NK-92 (cell line): Measurements from ENCODE around the gene TXNDC9.
"Not testable (repeated sequence)": the region's sequence is repeated elsewhere in the genome, so short reads cannot be mapped to it uniquely, and the experiment has no call there.

ENCODE experiments used
- DNase-seq: peaks from one replicate; lab custom pipeline; 2025; ENCODE audit not compliant: unreplicated experiment; lab: John Stamatoyannopoulos, UW

TXNDC9 gene

GRCh38 chr2:99335911-99336803 is at the start of gene TXNDC9:
TSS of gene TXNDC9 (minus strand) at chr2:99336333. CDS start at chr2:99333210, 3,123 bp downstream.
- peak; percentile 89 for DNase-seq

- no peak for DNase-seq
Measured at GRCh38 chr2:99382143-99382542, 46.0 kb upstream of the TXNDC9 start.

GRCh38 chr2:99380376-99381010 is 44.4 kb upstream of the TXNDC9 start:
- no peak for DNase-seq

- no peak for DNase-seq
Measured at GRCh38 chr2:99377879-99378278, 41.7 kb upstream of the TXNDC9 start.

- no peak for DNase-seq
Measured at GRCh38 chr2:99376254-99376864, 40.2 kb upstream of the TXNDC9 start.

- no peak for DNase-seq
Measured at GRCh38 chr2:99374747-99375146, 38.6 kb upstream of the TXNDC9 start.

GRCh38 chr2:99373144-99373543 is 37.0 kb upstream of the TXNDC9 start:
- no peak for DNase-seq

- DNase-seq = not testable (repeated sequence)
Measured at GRCh38 chr2:99368854-99369253, 32.7 kb upstream of the TXNDC9 start.

- DNase-seq = no peak
Measured at GRCh38 chr2:99365661-99366060, 29.5 kb upstream of the TXNDC9 start.

GRCh38 chr2:99356853-99357252 is 20.7 kb upstream of the TXNDC9 start:
- no peak for DNase-seq

- not testable (repeated sequence) for DNase-seq
Measured at GRCh38 chr2:99354825-99355224, 18.7 kb upstream of the TXNDC9 start.

GRCh38 chr2:99354070-99354469 is 17.9 kb upstream of the TXNDC9 start:
- DNase-seq = no peak

- DNase-seq = no peak
Measured at GRCh38 chr2:99350194-99350593, 14.1 kb upstream of the TXNDC9 start.

- no peak for DNase-seq
Measured at GRCh38 chr2:99348173-99348572, 12.0 kb upstream of the TXNDC9 start.

- no peak for DNase-seq
Measured at GRCh38 chr2:99346218-99346617, 10.1 kb upstream of the TXNDC9 start.

GRCh38 chr2:99345446-99345845 is 9.3 kb upstream of the TXNDC9 start:
- not testable (repeated sequence) for DNase-seq

GRCh38 chr2:99342536-99342935 is 6.4 kb upstream of the TXNDC9 start:
- DNase-seq = no peak

- no peak for DNase-seq
Measured at GRCh38 chr2:99340669-99341236, 4.6 kb upstream of the TXNDC9 start.

- DNase-seq = no peak
Measured at GRCh38 chr2:99338029-99338585, 2.0 kb upstream of the TXNDC9 start.

GRCh38 chr2:99337113-99338028 is 1.2 kb upstream of the TXNDC9 start, which contains the start of gene EIF5B:
TSS of gene EIF5B (plus strand) at chr2:99337389. CDS start at chr2:99337555, 166 bp downstream.
- peak; percentile 24 for DNase-seq
